ENCODE results near the gene ABCC4.

DNA sequence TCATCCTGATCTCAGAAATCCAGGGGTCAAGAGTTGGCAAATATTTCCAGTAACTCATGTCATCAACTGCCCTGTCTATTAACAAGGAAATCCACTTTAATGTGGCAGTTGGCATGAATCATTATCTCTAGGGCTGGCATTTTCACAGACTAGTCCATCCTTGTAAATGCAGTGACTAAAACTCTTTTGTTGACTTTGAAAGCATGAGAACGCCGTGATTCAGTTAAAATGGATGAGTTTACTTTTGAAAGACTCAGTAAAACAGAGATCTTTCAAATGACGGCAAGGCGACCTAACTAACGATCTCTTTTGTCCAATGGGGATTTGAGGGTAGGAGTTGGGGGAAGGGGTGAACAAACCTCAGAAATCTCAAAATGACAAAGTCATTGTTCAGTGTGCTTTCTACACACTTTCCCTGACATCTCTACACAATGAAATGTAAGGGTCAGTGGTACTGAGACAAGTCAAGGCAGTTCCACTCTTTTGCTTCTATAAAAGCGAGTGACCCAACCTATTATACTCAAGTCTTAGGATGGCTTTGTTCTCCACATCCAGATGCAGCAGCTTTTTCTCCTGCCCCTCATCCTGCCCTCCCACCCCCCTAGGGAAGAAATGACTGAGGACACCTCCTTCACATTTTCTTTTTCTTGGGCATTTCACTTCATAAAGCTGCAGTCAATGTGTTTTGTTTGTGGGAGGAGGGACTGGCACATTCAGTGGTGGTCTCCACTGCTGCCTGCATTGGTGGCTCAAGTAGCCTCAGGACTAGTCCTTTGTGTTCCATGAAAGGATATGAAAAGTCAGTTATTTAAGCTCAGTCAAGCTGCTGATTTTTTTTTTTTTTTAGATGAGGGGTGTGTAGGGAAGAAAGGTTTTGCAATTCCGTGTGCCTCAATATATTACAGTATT lies 200.5 kb downstream of the ABCC4 start:
- TF ChIP-seq, protein P1, sequence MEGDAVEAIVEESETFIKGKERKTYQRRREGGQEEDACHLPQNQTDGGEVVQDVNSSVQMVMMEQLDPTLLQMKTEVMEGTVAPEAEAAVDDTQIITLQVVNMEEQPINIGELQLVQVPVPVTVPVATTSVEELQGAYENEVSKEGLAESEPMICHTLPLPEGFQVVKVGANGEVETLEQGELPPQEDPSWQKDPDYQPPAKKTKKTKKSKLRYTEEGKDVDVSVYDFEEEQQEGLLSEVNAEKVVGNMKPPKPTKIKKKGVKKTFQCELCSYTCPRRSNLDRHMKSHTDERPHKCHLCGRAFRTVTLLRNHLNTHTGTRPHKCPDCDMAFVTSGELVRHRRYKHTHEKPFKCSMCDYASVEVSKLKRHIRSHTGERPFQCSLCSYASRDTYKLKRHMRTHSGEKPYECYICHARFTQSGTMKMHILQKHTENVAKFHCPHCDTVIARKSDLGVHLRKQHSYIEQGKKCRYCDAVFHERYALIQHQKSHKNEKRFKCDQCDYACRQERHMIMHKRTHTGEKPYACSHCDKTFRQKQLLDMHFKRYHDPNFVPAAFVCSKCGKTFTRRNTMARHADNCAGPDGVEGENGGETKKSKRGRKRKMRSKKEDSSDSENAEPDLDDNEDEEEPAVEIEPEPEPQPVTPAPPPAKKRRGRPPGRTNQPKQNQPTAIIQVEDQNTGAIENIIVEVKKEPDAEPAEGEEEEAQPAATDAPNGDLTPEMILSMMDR (IDR thresholded peaks at IDR 0.05; ENCODE audit: poor library complexity, severe bottlenecking): no peak
- TF ChIP-seq EZH2 (IDR thresholded peaks at IDR 0.05; ENCODE audit: borderline replicate concordance, insufficient read depth, low read length, poor library complexity, severe bottlenecking): no peak
- no peak for TF ChIP-seq SMC3 (conservative IDR thresholded peaks at IDR 0.05; ENCODE audit: poor library complexity)
- TF ChIP-seq RAD21 (conservative IDR thresholded peaks at IDR 0.05): no peak
- TF ChIP-seq EP300 (conservative IDR thresholded peaks at IDR 0.05; ENCODE audit: poor library complexity, severe bottlenecking): no peak
- TF ChIP-seq TAF1 (IDR thresholded peaks at IDR 0.05; ENCODE audit: low read depth): no peak

Data from neural cell (in vitro differentiated cells).